Erythroblast (primary cell): ENCODE results near the gene PCNT.

Source experiments
- GATA1 ChIP-seq: IDR thresholded peaks from 2 replicates; pipeline ENCODE4 v1.6.1; 2011; ENCODE audit warnings: low read depth, mild to moderate bottlenecking, control low read depth, low read length, moderate library complexity
- POLR2A ChIP-seq: IDR thresholded peaks from 2 replicates; pipeline ENCODE4 v1.6.1; 2011; ENCODE audit warnings: mild to moderate bottlenecking, low read length

DNA sequence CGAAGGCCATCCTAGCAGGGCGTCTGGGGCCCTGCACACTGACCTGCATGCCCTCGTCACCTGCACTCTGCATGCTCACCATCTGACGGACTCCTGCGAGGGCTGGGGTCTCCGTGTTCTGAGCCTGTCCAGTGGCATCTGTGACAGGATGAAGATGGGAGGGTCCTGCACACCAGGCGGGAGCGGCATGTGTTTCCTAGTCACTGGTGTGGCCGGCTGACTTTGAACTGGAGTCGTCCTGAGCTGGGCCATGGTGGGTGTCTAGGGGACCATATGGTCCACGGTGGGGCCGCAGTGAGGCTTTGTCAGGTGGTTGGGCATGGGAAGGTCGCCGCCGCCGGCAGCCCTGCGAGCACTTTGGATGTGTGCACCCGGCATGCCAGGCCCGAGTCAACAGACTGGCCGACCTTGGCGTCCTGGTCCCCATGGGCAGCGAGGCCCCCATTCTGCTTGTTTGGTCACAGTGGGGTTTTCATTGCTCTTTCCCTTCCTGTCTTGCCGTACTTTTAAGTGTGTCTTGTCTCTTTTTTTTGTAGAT lies 118.1 kb downstream of the PCNT start:
- TF ChIP-seq POLR2A, result no peak
- no peak for TF ChIP-seq GATA1
